Measurements from ENCODE around the gene SNTB2. TPM values are rescaled to one million over a fixed set of nuclear protein-coding genes. Genes with fewer than 3 reads are reported as not detected.
"Not testable (repeated sequence)": the region's sequence is repeated elsewhere in the genome, so short reads cannot be mapped to it uniquely, and the experiment has no call there.

Gene SNTB2
- total RNA-seq, 4 donors from 2014 or later: 39.1 to 137 (median 43.0) TPM

DNA sequence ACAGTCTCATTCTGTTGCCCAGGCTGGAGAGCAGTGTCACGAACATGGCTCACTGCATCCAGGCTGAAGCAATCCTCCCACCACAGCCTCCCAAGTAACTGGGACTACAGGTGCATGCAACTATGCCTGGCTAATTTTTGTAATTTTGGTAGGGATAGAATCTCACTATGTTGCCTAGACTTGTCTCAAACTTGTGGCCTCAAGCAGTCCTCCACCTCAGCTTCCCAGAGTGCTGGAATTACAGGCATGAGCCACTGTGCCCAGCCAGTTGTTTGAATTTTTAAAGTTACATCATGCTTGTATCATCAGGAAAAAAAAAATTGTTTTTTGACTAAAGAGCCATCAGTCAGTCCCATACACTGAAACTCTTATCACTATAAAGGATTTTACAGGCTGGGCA, 107.1 kb downstream of the SNTB2 start:
- no peaks in the 10 kb centered on the region for H3K27me3 ChIP-seq
- H3K27ac ChIP-seq: no peak overlapping the region
- H3K4me1 ChIP-seq: no peaks in the 10 kb centered on the region
- WGBS, 2 donors (ENCODE audit: low coverage in 1 of 2): 82 to 100% methylated on average over 1 of the region's 1 CpG
- H3K9me3 ChIP-seq: no peaks in the 10 kb centered on the region
- no peak overlapping the region for H3K4me3 ChIP-seq
- no peak for TF ChIP-seq EP300 (IDR thresholded peaks at IDR 0.05)
- TF ChIP-seq, protein P1, sequence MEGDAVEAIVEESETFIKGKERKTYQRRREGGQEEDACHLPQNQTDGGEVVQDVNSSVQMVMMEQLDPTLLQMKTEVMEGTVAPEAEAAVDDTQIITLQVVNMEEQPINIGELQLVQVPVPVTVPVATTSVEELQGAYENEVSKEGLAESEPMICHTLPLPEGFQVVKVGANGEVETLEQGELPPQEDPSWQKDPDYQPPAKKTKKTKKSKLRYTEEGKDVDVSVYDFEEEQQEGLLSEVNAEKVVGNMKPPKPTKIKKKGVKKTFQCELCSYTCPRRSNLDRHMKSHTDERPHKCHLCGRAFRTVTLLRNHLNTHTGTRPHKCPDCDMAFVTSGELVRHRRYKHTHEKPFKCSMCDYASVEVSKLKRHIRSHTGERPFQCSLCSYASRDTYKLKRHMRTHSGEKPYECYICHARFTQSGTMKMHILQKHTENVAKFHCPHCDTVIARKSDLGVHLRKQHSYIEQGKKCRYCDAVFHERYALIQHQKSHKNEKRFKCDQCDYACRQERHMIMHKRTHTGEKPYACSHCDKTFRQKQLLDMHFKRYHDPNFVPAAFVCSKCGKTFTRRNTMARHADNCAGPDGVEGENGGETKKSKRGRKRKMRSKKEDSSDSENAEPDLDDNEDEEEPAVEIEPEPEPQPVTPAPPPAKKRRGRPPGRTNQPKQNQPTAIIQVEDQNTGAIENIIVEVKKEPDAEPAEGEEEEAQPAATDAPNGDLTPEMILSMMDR (IDR thresholded peaks at IDR 0.05): no peak
- TF ChIP-seq POLR2AphosphoS5 (IDR thresholded peaks at IDR 0.05): no peak
- no peak for TF ChIP-seq POLR2A (IDR thresholded peaks at IDR 0.05)
- no peak for ATAC-seq
- peaks cover 0 to 47% of the 10 kb centered on the region in 2 donors for H3K36me3 ChIP-seq

- H3K9me3 ChIP-seq, H3K27me3 ChIP-seq, H3K4me1 ChIP-seq, H3K27ac ChIP-seq, ATAC-seq, H3K4me3 ChIP-seq: not testable (repeated sequence)
- H3K36me3 ChIP-seq: peaks cover 0 to 58% of the 10 kb centered on the region in 2 donors
- 84 to 86% methylated on average over 1 to 2 of the region's 7 CpGs for WGBS, 2 donors (ENCODE audit: low coverage in 1 of 2)
These were observed 109.8 kb downstream of the SNTB2 start for GRCh38 chr16:69296771-69297170.

DNA sequence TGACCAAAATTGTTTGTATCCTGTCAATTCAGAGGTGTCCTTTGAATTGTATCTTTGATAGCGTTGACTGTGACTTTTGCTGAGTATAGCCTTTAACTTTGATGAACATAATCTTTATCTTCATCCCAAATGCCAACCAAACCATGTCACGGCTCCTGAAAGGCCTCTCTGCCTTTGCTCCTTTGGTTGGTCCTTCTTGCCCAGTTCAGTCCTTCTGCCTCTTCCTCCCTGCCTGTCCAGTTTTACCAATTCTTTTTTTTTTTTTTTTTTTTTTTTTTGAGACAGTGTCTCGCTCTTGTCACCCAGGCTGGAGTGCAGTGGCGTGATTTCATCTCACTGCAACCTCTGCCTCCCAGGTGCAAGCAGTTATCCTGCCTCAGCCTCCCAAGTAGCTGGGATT, 111.3 kb downstream of the SNTB2 start:
- WGBS, 2 donors (ENCODE audit: low coverage in 1 of 2): 94 to 100% methylated on average over 2 of the region's 4 CpGs
- H3K27ac ChIP-seq: no peak overlapping the region
- H3K36me3 ChIP-seq: peaks cover 0 to 67% of the 10 kb centered on the region in 2 donors
- ATAC-seq: no peak
- TF ChIP-seq POLR2AphosphoS5 (IDR thresholded peaks at IDR 0.05) (no peak), POLR2A (IDR thresholded peaks at IDR 0.05) (no peak), EP300 (IDR thresholded peaks at IDR 0.05) (no peak)
- TF ChIP-seq, protein P1 (IDR thresholded peaks at IDR 0.05): no peak
- H3K27me3 ChIP-seq: no peaks in the 10 kb centered on the region
- no peaks in the 10 kb centered on the region for H3K9me3 ChIP-seq
- no peaks in the 10 kb centered on the region for H3K4me1 ChIP-seq
- no peak overlapping the region for H3K4me3 ChIP-seq

GRCh38 chr16:69301187-69301586, 114.2 kb downstream of the SNTB2 start:
- Histone ChIP-seq H3K9me3 (no peaks in the 10 kb centered on the region), H3K4me1 (no peaks in the 10 kb centered on the region), H3K36me3 (peaks cover 2 to 71% of the 10 kb centered on the region in 2 donors), H3K27ac (no peak overlapping the region), H3K27me3 (no peaks in the 10 kb centered on the region), H3K4me3 (no peak overlapping the region)
- no peak for TF ChIP-seq EP300 (IDR thresholded peaks at IDR 0.05)
- TF ChIP-seq, protein P1 (IDR thresholded peaks at IDR 0.05): no peak
- TF ChIP-seq POLR2A (IDR thresholded peaks at IDR 0.05): no peak
- TF ChIP-seq POLR2AphosphoS5 (IDR thresholded peaks at IDR 0.05): no peak
- no peak for ATAC-seq
- WGBS, 2 donors (ENCODE audit: low coverage in 1 of 2): 47 to 57% methylated on average over 1 of the region's 1 CpG

- WGBS, 2 donors (ENCODE audit: low coverage in 1 of 2): 74 to 100% methylated on average over 1 to 4 of the region's 4 CpGs
- no peaks in the 10 kb centered on the region for H3K4me1 ChIP-seq
- H3K9me3 ChIP-seq: no peaks in the 10 kb centered on the region
- H3K27me3 ChIP-seq: no peaks in the 10 kb centered on the region
- TF ChIP-seq, protein P1 (IDR thresholded peaks at IDR 0.05): no peak
- TF ChIP-seq POLR2AphosphoS5 (IDR thresholded peaks at IDR 0.05) (no peak), EP300 (IDR thresholded peaks at IDR 0.05) (no peak), POLR2A (IDR thresholded peaks at IDR 0.05) (no peak)
- H3K27ac ChIP-seq: no peak overlapping the region
- peaks cover 2 to 69% of the 10 kb centered on the region in 2 donors for H3K36me3 ChIP-seq
- no peak for ATAC-seq
- H3K4me3 ChIP-seq: no peak overlapping the region
These were observed 114.9 kb downstream of the SNTB2 start for GRCh38 chr16:69301861-69302260.
